OCI-LY1 (cell line): ENCODE results near the gene KIF16B.

Source experiments
- H2AFZ ChIP-seq: fragments of 200-600 bp; sonication (generic), shearing (Covaris generic); 2 replicates; pipeline ENCODE4 v1.6.0; 2014; ENCODE audit warnings: antibody characterized with exemption, mild to moderate bottlenecking, low read length
- H3F3A ChIP-seq: fragments of 200-600 bp; sonication (generic), shearing (Covaris generic); 2 replicates; pipeline ENCODE4 v1.6.0; 2014; ENCODE audit warnings: mild to moderate bottlenecking, antibody characterized with exemption, low read length, moderate library complexity; ENCODE audit not compliant: insufficient read depth
- H3K27ac ChIP-seq: fragments of 200-600 bp; sonication (generic); 2 replicates; pipeline ENCODE4 v1.5.1; 2014; ENCODE audit warnings: low read length, mixed run types, mild to moderate bottlenecking, low read depth; ENCODE audit not compliant: poor library complexity, severe bottlenecking
- H3K27me3 ChIP-seq: fragments of 200-600 bp; sonication (generic); 2 replicates; pipeline ENCODE4 v1.6.0; 2014; ENCODE audit warnings: antibody characterized with exemption, mild to moderate bottlenecking, low read length, moderate library complexity; ENCODE audit not compliant: insufficient read depth
- H3K36me3 ChIP-seq: fragments of 200-600 bp; sonication (generic); 2 replicates; pipeline ENCODE4 v1.6.1; 2014; ENCODE audit warnings: mild to moderate bottlenecking, antibody characterized with exemption, low read length, moderate library complexity, mixed read lengths; ENCODE audit not compliant: insufficient read depth
- H3K4me1 ChIP-seq: fragments of 200-600 bp; sonication (generic); 2 replicates; pipeline ENCODE4 v1.5.1; 2014; ENCODE audit warnings: mild to moderate bottlenecking, low read length, moderate library complexity; ENCODE audit not compliant: insufficient read depth, severe bottlenecking
- H3K4me2 ChIP-seq: fragments of 200-600 bp; sonication (generic), shearing (Covaris generic); 2 replicates; pipeline ENCODE4 v1.6.1; 2014; ENCODE audit warnings: low read length
- H3K4me3 ChIP-seq: fragments of 200-600 bp; sonication (generic); 2 replicates; pipeline ENCODE4 v1.5.1; 2014; ENCODE audit warnings: low read length, low read depth, mild to moderate bottlenecking, mixed read lengths; ENCODE audit not compliant: poor library complexity, severe bottlenecking
- H3K79me2 ChIP-seq: fragments of 200-600 bp; shearing (Covaris generic); 2 replicates; pipeline ENCODE4 v1.6.1; 2016; ENCODE audit warnings: mixed run types, low read length, mixed read lengths; ENCODE audit not compliant: insufficient read depth
- H3K9ac ChIP-seq: fragments of 200-600 bp; sonication (generic), shearing (Covaris generic); 2 replicates; pipeline ENCODE4 v1.6.1; 2014; ENCODE audit warnings: mild to moderate bottlenecking, low read length, mixed read lengths
- H3K9me2 ChIP-seq: fragments of 200-600 bp; sonication (generic), shearing (Covaris generic); 2 replicates; pipeline ENCODE4 v1.6.1; 2014; ENCODE audit warnings: low read depth, mild to moderate bottlenecking, low read length, mixed read lengths
- H3K9me3 ChIP-seq: fragments of 200-600 bp; shearing (Covaris generic); 2 replicates; pipeline ENCODE4 v1.6.1; 2014; ENCODE audit warnings: low read length, mixed read lengths
- H4K20me1 ChIP-seq: fragments of 200-600 bp; sonication (generic), shearing (Covaris generic); 2 replicates; pipeline ENCODE4 v1.6.0; 2016; ENCODE audit warnings: mild to moderate bottlenecking, low read length; ENCODE audit not compliant: insufficient read depth
- EZH2 ChIP-seq: fragments of 200-600 bp; sonication (generic), shearing (Covaris generic); IDR thresholded peaks from 2 replicates; pipeline ENCODE4 v1.8.0; 2017; ENCODE audit warnings: borderline replicate concordance, mixed run types, mild to moderate bottlenecking, antibody characterized with exemption, low read length, moderate library complexity, mixed read lengths
- TF ChIP-seq, protein P1 (sequence below): fragments of 200-600 bp; sonication (generic), shearing (Covaris generic); IDR thresholded peaks from 2 replicates; pipeline ENCODE4 v1.5.1; 2017; ENCODE audit warnings: mild to moderate bottlenecking, antibody characterized with exemption, low read length, moderate library complexity, mixed read lengths

KIF16B gene

GRCh38 chr20:16455324-16455723 lies 117.9 kb downstream of the KIF16B start:
- Histone ChIP-seq H3K9me2 (no peaks in the 10 kb centered on the region), H3K9ac (no peak overlapping the region), H4K20me1 (no peaks in the 10 kb centered on the region), H3K4me2 (no peak overlapping the region), H3F3A (no peaks in the 10 kb centered on the region), H3K9me3 (no peaks in the 10 kb centered on the region), H3K36me3 (no peaks in the 10 kb centered on the region), H2AFZ (no peak overlapping the region), H3K79me2 (no peaks in the 10 kb centered on the region), H3K27me3 (no peaks in the 10 kb centered on the region), H3K4me3 (no peak overlapping the region), H3K27ac (no peak overlapping the region), H3K4me1 (peaks cover 20% of the 10 kb centered on the region)
- TF ChIP-seq, protein P1, sequence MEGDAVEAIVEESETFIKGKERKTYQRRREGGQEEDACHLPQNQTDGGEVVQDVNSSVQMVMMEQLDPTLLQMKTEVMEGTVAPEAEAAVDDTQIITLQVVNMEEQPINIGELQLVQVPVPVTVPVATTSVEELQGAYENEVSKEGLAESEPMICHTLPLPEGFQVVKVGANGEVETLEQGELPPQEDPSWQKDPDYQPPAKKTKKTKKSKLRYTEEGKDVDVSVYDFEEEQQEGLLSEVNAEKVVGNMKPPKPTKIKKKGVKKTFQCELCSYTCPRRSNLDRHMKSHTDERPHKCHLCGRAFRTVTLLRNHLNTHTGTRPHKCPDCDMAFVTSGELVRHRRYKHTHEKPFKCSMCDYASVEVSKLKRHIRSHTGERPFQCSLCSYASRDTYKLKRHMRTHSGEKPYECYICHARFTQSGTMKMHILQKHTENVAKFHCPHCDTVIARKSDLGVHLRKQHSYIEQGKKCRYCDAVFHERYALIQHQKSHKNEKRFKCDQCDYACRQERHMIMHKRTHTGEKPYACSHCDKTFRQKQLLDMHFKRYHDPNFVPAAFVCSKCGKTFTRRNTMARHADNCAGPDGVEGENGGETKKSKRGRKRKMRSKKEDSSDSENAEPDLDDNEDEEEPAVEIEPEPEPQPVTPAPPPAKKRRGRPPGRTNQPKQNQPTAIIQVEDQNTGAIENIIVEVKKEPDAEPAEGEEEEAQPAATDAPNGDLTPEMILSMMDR: no peak

DNA sequence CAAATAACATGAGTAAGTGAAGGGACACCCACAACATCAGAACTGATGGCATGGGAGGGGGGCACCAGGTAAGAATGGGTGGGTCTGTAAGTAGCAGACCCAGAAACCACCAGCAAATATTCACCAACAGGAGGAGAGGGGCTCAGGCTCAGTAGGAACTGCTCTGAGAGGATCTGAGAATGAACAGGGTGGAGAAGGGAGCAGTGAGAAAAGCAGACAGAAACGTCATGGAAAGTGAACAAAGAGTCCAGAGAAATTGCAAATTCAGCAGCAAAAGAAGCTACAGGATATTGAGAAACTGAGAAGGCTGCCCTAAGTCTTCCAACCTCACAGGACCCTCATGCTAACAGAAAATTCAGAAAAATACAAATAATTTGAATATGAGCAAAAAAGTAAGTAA lies 121.3 kb downstream of the KIF16B start:
- Histone ChIP-seq H3K9me3 (no peaks in the 10 kb centered on the region), H3K36me3 (no peaks in the 10 kb centered on the region), H2AFZ (no peak overlapping the region), H3K9me2 (no peaks in the 10 kb centered on the region), H3K27me3 (no peaks in the 10 kb centered on the region), H3K4me2 (no peak overlapping the region), H4K20me1 (no peaks in the 10 kb centered on the region), H3K79me2 (no peaks in the 10 kb centered on the region), H3K9ac (no peak overlapping the region), H3K4me3 (no peak overlapping the region), H3F3A (no peaks in the 10 kb centered on the region), H3K4me1 (peaks cover 22% of the 10 kb centered on the region), H3K27ac (no peak overlapping the region)
- no peak for TF ChIP-seq EZH2
- TF ChIP-seq, protein P1: no peak

- Histone ChIP-seq H3K4me3 (no peak overlapping the region), H3K27me3 (no peaks in the 10 kb centered on the region), H2AFZ (no peak overlapping the region), H3K4me2 (peak overlapping the region; percentile 15; the same call in 1 of the 2 replicates), H3K9me2 (no peaks in the 10 kb centered on the region), H3K27ac (peak overlapping the region; percentile 6), H3F3A (no peaks in the 10 kb centered on the region), H3K79me2 (no peaks in the 10 kb centered on the region), H3K9me3 (no peaks in the 10 kb centered on the region), H4K20me1 (no peaks in the 10 kb centered on the region), H3K9ac (no peak overlapping the region), H3K4me1 (peaks cover 22% of the 10 kb centered on the region), H3K36me3 (no peaks in the 10 kb centered on the region)
- no peak for TF ChIP-seq EZH2
- TF ChIP-seq, protein P1: no peak
Measured at GRCh38 chr20:16451001-16451400, 122.2 kb downstream of the KIF16B start.
